ENCODE results near the gene FAM120AOS.

The FAM120AOS gene

GRCh38 chr9:93466416-93467061 is 13.2 kb upstream of the FAM120AOS start:
- H3K9ac ChIP-seq (ENCODE audit: low read depth, low read length) = no peak overlapping the region
- H3K36me3 ChIP-seq (ENCODE audit: control insufficient read depth, insufficient read depth, low read length) = no peaks in the 10 kb centered on the region
- no peak overlapping the region for H3K4me3 ChIP-seq (ENCODE audit: low read depth, low read length)
- H3K9me3 ChIP-seq (ENCODE audit: control insufficient read depth, insufficient read depth, low read length) = no peaks in the 10 kb centered on the region
- peaks cover 37% of the 10 kb centered on the region for H3K4me1 ChIP-seq (ENCODE audit: control insufficient read depth, insufficient read depth, low read length)
- H3K27me3 ChIP-seq (ENCODE audit: control insufficient read depth, insufficient read depth, low read length) = no peaks in the 10 kb centered on the region

GRCh38 chr9:93465855-93466254 is 12.5 kb upstream of the FAM120AOS start:
- Histone ChIP-seq H3K36me3 (ENCODE audit: control insufficient read depth, insufficient read depth, low read length) (no peaks in the 10 kb centered on the region), H3K4me1 (ENCODE audit: control insufficient read depth, insufficient read depth, low read length) (peaks cover 39% of the 10 kb centered on the region), H3K9me3 (ENCODE audit: control insufficient read depth, insufficient read depth, low read length) (no peaks in the 10 kb centered on the region), H3K4me3 (ENCODE audit: low read depth, low read length) (no peak overlapping the region), H3K27me3 (ENCODE audit: control insufficient read depth, insufficient read depth, low read length) (no peaks in the 10 kb centered on the region), H3K9ac (ENCODE audit: low read depth, low read length) (no peak overlapping the region)

- no peaks in the 10 kb centered on the region for H3K9me3 ChIP-seq (ENCODE audit: control insufficient read depth, insufficient read depth, low read length)
- peaks cover 42% of the 10 kb centered on the region for H3K4me1 ChIP-seq (ENCODE audit: control insufficient read depth, insufficient read depth, low read length)
- H3K4me3 ChIP-seq (ENCODE audit: low read depth, low read length) = no peak overlapping the region
- H3K9ac ChIP-seq (ENCODE audit: low read depth, low read length) = no peak overlapping the region
- H3K36me3 ChIP-seq (ENCODE audit: control insufficient read depth, insufficient read depth, low read length) = no peaks in the 10 kb centered on the region
- H3K27me3 ChIP-seq (ENCODE audit: control insufficient read depth, insufficient read depth, low read length) = no peaks in the 10 kb centered on the region
Measured at GRCh38 chr9:93464876-93465275, 11.5 kb upstream of the FAM120AOS start.

- Histone ChIP-seq H3K36me3 (ENCODE audit: control insufficient read depth, insufficient read depth, low read length) (no peaks in the 10 kb centered on the region), H3K4me1 (ENCODE audit: control insufficient read depth, insufficient read depth, low read length) (peaks cover 43% of the 10 kb centered on the region), H3K9ac (ENCODE audit: low read depth, low read length) (no peak overlapping the region), H3K27me3 (ENCODE audit: control insufficient read depth, insufficient read depth, low read length) (no peaks in the 10 kb centered on the region), H3K9me3 (ENCODE audit: control insufficient read depth, insufficient read depth, low read length) (no peaks in the 10 kb centered on the region), H3K4me3 (ENCODE audit: low read depth, low read length) (no peak overlapping the region)
Measured at GRCh38 chr9:93464395-93464794, 11.0 kb upstream of the FAM120AOS start.

- Histone ChIP-seq H3K9ac (ENCODE audit: low read depth, low read length) (no peak overlapping the region), H3K4me3 (ENCODE audit: low read depth, low read length) (no peak overlapping the region), H3K27me3 (ENCODE audit: control insufficient read depth, insufficient read depth, low read length) (no peaks in the 10 kb centered on the region), H3K9me3 (ENCODE audit: control insufficient read depth, insufficient read depth, low read length) (no peaks in the 10 kb centered on the region), H3K4me1 (ENCODE audit: control insufficient read depth, insufficient read depth, low read length) (peaks cover 44% of the 10 kb centered on the region), H3K36me3 (ENCODE audit: control insufficient read depth, insufficient read depth, low read length) (no peaks in the 10 kb centered on the region)
Measured at GRCh38 chr9:93463638-93464248, 10.4 kb upstream of the FAM120AOS start.

- H3K4me3 ChIP-seq (ENCODE audit: low read depth, low read length) = no peak overlapping the region
- no peak overlapping the region for H3K9ac ChIP-seq (ENCODE audit: low read depth, low read length)
- no peaks in the 10 kb centered on the region for H3K27me3 ChIP-seq (ENCODE audit: control insufficient read depth, insufficient read depth, low read length)
- H3K4me1 ChIP-seq (ENCODE audit: control insufficient read depth, insufficient read depth, low read length) = peaks cover 36% of the 10 kb centered on the region
- H3K9me3 ChIP-seq (ENCODE audit: control insufficient read depth, insufficient read depth, low read length) = no peaks in the 10 kb centered on the region
- H3K36me3 ChIP-seq (ENCODE audit: control insufficient read depth, insufficient read depth, low read length) = no peaks in the 10 kb centered on the region
Measured at GRCh38 chr9:93461821-93462220, 8.4 kb upstream of the FAM120AOS start.

GRCh38 chr9:93461414-93461743 is 8.0 kb upstream of the FAM120AOS start:
- H3K9me3 ChIP-seq (ENCODE audit: control insufficient read depth, insufficient read depth, low read length) = no peaks in the 10 kb centered on the region
- H3K4me3 ChIP-seq (ENCODE audit: low read depth, low read length) = no peak overlapping the region
- H3K4me1 ChIP-seq (ENCODE audit: control insufficient read depth, insufficient read depth, low read length) = peaks cover 33% of the 10 kb centered on the region
- no peaks in the 10 kb centered on the region for H3K36me3 ChIP-seq (ENCODE audit: control insufficient read depth, insufficient read depth, low read length)
- no peaks in the 10 kb centered on the region for H3K27me3 ChIP-seq (ENCODE audit: control insufficient read depth, insufficient read depth, low read length)
- no peak overlapping the region for H3K9ac ChIP-seq (ENCODE audit: low read depth, low read length)

GRCh38 chr9:93460689-93461413 is 7.5 kb upstream of the FAM120AOS start:
- no peak overlapping the region for H3K4me3 ChIP-seq (ENCODE audit: low read depth, low read length)
- H3K36me3 ChIP-seq (ENCODE audit: control insufficient read depth, insufficient read depth, low read length) = no peaks in the 10 kb centered on the region
- no peak overlapping the region for H3K9ac ChIP-seq (ENCODE audit: low read depth, low read length)

GRCh38 chr9:93459432-93459847 is 6.1 kb upstream of the FAM120AOS start:
- Histone ChIP-seq H3K36me3 (ENCODE audit: control insufficient read depth, insufficient read depth, low read length) (no peaks in the 10 kb centered on the region), H3K9ac (ENCODE audit: low read depth, low read length) (no peak overlapping the region), H3K27me3 (ENCODE audit: control insufficient read depth, insufficient read depth, low read length) (no peaks in the 10 kb centered on the region), H3K4me3 (ENCODE audit: low read depth, low read length) (no peak overlapping the region), H3K4me1 (ENCODE audit: control insufficient read depth, insufficient read depth, low read length) (peaks cover 29% of the 10 kb centered on the region), H3K9me3 (ENCODE audit: control insufficient read depth, insufficient read depth, low read length) (no peaks in the 10 kb centered on the region)

More at GRCh38 chr9:93460689-93461413, 7.5 kb upstream of the FAM120AOS start:
- no peaks in the 10 kb centered on the region for H3K9me3 ChIP-seq (ENCODE audit: control insufficient read depth, insufficient read depth, low read length)
- no peaks in the 10 kb centered on the region for H3K27me3 ChIP-seq (ENCODE audit: control insufficient read depth, insufficient read depth, low read length)
- peaks cover 35% of the 10 kb centered on the region for H3K4me1 ChIP-seq (ENCODE audit: control insufficient read depth, insufficient read depth, low read length)

- Histone ChIP-seq H3K4me3 (ENCODE audit: low read depth, low read length) (no peak overlapping the region), H3K4me1 (ENCODE audit: control insufficient read depth, insufficient read depth, low read length) (peaks cover 23% of the 10 kb centered on the region), H3K36me3 (ENCODE audit: control insufficient read depth, insufficient read depth, low read length) (no peaks in the 10 kb centered on the region), H3K9ac (ENCODE audit: low read depth, low read length) (no peak overlapping the region), H3K9me3 (ENCODE audit: control insufficient read depth, insufficient read depth, low read length) (no peaks in the 10 kb centered on the region), H3K27me3 (ENCODE audit: control insufficient read depth, insufficient read depth, low read length) (no peaks in the 10 kb centered on the region)
Measured at GRCh38 chr9:93458712-93459111, 5.3 kb upstream of the FAM120AOS start.

- no peaks in the 10 kb centered on the region for H3K9me3 ChIP-seq (ENCODE audit: control insufficient read depth, insufficient read depth, low read length)
- H3K4me3 ChIP-seq (ENCODE audit: low read depth, low read length) = no peak overlapping the region
- H3K36me3 ChIP-seq (ENCODE audit: control insufficient read depth, insufficient read depth, low read length) = no peaks in the 10 kb centered on the region
- H3K27me3 ChIP-seq (ENCODE audit: control insufficient read depth, insufficient read depth, low read length) = no peaks in the 10 kb centered on the region
- no peak overlapping the region for H3K9ac ChIP-seq (ENCODE audit: low read depth, low read length)
- H3K4me1 ChIP-seq (ENCODE audit: control insufficient read depth, insufficient read depth, low read length) = peaks cover 22% of the 10 kb centered on the region
Measured at GRCh38 chr9:93457006-93457405, 3.6 kb upstream of the FAM120AOS start.

GRCh38 chr9:93456504-93456903 is 3.1 kb upstream of the FAM120AOS start:
- Histone ChIP-seq H3K4me1 (ENCODE audit: control insufficient read depth, insufficient read depth, low read length) (peaks cover 22% of the 10 kb centered on the region), H3K36me3 (ENCODE audit: control insufficient read depth, insufficient read depth, low read length) (no peaks in the 10 kb centered on the region)

More at GRCh38 chr9:93456504-93456903, 3.1 kb upstream of the FAM120AOS start:
- Histone ChIP-seq H3K9ac (ENCODE audit: low read depth, low read length) (no peak overlapping the region), H3K4me3 (ENCODE audit: low read depth, low read length) (no peak overlapping the region), H3K27me3 (ENCODE audit: control insufficient read depth, insufficient read depth, low read length) (no peaks in the 10 kb centered on the region), H3K9me3 (ENCODE audit: control insufficient read depth, insufficient read depth, low read length) (no peaks in the 10 kb centered on the region)

Measured in iPS-15b (cell line).